NCI-H1105 (cell line): ENCODE results near the gene DBI.
"Not testable (repeated sequence)": the region's sequence is repeated elsewhere in the genome, so short reads cannot be mapped to it uniquely, and the experiment has no call there.

Experiments
- DNase-seq: peaks from one replicate; lab custom pipeline; 2025; lab: John Stamatoyannopoulos, UW

The DBI gene

GRCh38 chr2:119402645-119403560 lies 36.1 kb downstream of the DBI start:
- no peak for DNase-seq

GRCh38 chr2:119403618-119404017 lies 36.8 kb downstream of the DBI start:
- not testable (repeated sequence) for DNase-seq

GRCh38 chr2:119405151-119405550 lies 38.4 kb downstream of the DBI start:
- no peak for DNase-seq

- DNase-seq = peak; percentile 19
Measured at GRCh38 chr2:119407430-119408220, 40.8 kb downstream of the DBI start.

- DNase-seq = no peak
Measured at GRCh38 chr2:119408221-119408619, 41.4 kb downstream of the DBI start.

GRCh38 chr2:119409506-119409905 lies 42.7 kb downstream of the DBI start:
- no peak for DNase-seq

- no peak for DNase-seq
Measured at GRCh38 chr2:119414894-119415293, 48.1 kb downstream of the DBI start.

GRCh38 chr2:119415630-119416029 lies 48.9 kb downstream of the DBI start:
- no peak for DNase-seq

- DNase-seq = no peak
Measured at GRCh38 chr2:119416299-119416923, 49.6 kb downstream of the DBI start.

- DNase-seq = no peak
Measured at GRCh38 chr2:119417908-119418307, 51.1 kb downstream of the DBI start.

GRCh38 chr2:119419065-119419464 lies 52.3 kb downstream of the DBI start:
- DNase-seq = no peak

GRCh38 chr2:119419803-119420508 lies 53.2 kb downstream of the DBI start:
- DNase-seq = no peak

GRCh38 chr2:119421304-119421703 lies 54.5 kb downstream of the DBI start:
- DNase-seq = no peak

- no peak for DNase-seq
Measured at GRCh38 chr2:119421741-119422140, 55.0 kb downstream of the DBI start.
